ENCODE results near the gene SAMD1. TPM values are rescaled to one million over a fixed set of nuclear protein-coding genes. Genes with fewer than 3 reads are reported as not detected.

Gene SAMD1
- total RNA-seq, 3 donors from 2014 or later, result 90.0 to 130 (median 112) TPM

GRCh38 chr19:14066134-14066533 is 24.4 kb downstream of the SAMD1 start:
- ATAC-seq (no peak), DNase-seq (no peak)
- H3K4me3 Mint-ChIP-seq, result no peak overlapping the region
- H3K9me3 Mint-ChIP-seq, result no peaks in the 10 kb centered on the region
- no peaks in the 10 kb centered on the region for H3K4me1 Mint-ChIP-seq (ENCODE audit: low read depth)
- no peaks in the 10 kb centered on the region for H3K36me3 Mint-ChIP-seq (ENCODE audit: insufficient read depth)
- H3K27me3 Mint-ChIP-seq (ENCODE audit: low read depth), result peaks cover 4% of the 10 kb centered on the region

DNA sequence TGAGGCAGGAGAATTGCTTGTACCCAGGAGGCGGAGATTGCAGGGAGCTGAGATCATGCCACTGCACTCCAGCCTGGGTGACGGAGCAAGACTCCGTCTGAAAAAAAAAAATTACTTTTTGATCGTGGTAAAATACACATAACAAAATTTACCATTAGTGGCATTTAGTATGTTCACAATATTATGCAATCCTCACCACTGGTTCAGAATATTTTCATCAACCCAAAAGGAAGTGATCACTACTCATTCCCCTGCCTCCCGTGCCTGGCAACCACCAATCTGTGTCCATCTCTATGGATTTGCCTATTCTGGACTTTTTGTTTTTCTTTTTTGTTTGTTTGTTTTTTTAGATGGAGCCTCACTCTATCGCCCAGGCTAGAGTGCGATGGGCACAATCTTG is 27.4 kb downstream of the SAMD1 start:
- Mint-ChIP-seq H3K4me1 (ENCODE audit: low read depth) (peaks cover 10% of the 10 kb centered on the region), H3K9me3 (no peaks in the 10 kb centered on the region)
- ATAC-seq, result no peak

GRCh38 chr19:14062558-14062855 is 28.0 kb downstream of the SAMD1 start:
- Mint-ChIP-seq H3K9me3 (no peaks in the 10 kb centered on the region), H3K27me3 (ENCODE audit: low read depth) (peaks cover 28% of the 10 kb centered on the region), H3K4me1 (ENCODE audit: low read depth) (peaks cover 13% of the 10 kb centered on the region), H3K4me3 (no peak overlapping the region), H3K36me3 (ENCODE audit: insufficient read depth) (no peaks in the 10 kb centered on the region)
- DNase-seq, result no peak
- ATAC-seq, result no peak

More for the DNA sequence above, 27.4 kb downstream of the SAMD1 start:
- no peak overlapping the region for H3K4me3 Mint-ChIP-seq
- H3K36me3 Mint-ChIP-seq (ENCODE audit: insufficient read depth), result no peaks in the 10 kb centered on the region
- no peak for DNase-seq
- peaks cover 24% of the 10 kb centered on the region for H3K27me3 Mint-ChIP-seq (ENCODE audit: low read depth)

DNA sequence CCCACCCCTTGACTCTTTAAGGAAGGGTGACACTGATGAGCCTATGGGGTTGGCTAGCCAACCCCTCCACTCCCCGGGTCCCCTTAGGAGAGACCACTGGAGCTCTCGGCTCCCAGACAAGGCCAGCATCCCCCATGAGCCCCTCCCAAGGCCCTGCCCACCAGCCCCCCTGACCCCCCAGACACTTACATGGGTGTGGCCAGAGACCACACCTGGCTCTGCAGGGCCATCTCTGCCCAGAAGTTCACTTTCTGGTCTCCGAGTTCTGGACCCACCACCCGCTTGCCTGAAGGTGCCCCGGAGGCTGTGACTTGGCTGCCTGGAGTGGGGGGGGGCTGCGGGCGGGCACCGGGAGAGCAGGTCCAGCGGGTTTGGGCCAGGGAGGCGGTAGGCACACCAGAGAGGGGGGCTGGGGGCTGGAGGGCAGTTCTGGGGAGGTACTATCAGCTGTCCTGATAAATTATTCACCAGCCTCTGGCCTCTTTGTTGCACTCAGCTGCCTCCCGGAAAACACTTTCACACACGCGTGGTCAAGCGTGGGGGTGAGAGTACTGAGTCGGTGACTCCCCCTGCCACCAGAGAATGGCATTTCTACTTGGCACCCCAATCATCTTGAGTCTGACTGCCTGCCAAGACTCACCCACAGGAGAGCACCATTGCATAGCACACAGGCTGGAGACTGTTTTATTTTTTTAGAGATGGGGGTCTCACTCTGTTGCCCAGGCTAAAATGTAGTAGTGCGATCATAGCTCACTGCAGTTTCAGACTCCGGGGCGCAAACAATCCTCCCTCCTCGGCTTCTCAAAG is 28.6 kb downstream of the SAMD1 start, which contains the start of gene PALM3:
Gene PALM3, minus strand, starts transcription at position 326 of the 807 bp plus-strand sequence. Its CDS starts 96 bp downstream, at position 230.
- DNase-seq (no peak), ATAC-seq (no peak)
- Mint-ChIP-seq H3K9me3 (no peaks in the 10 kb centered on the region), H3K27me3 (ENCODE audit: low read depth) (peaks cover 28% of the 10 kb centered on the region), H3K4me3 (no peak within 1 kb of the TSS), H3K36me3 (ENCODE audit: insufficient read depth) (no peaks in the 10 kb centered on the region), H3K4me1 (ENCODE audit: low read depth) (peaks cover 13% of the 10 kb centered on the region)

DNA sequence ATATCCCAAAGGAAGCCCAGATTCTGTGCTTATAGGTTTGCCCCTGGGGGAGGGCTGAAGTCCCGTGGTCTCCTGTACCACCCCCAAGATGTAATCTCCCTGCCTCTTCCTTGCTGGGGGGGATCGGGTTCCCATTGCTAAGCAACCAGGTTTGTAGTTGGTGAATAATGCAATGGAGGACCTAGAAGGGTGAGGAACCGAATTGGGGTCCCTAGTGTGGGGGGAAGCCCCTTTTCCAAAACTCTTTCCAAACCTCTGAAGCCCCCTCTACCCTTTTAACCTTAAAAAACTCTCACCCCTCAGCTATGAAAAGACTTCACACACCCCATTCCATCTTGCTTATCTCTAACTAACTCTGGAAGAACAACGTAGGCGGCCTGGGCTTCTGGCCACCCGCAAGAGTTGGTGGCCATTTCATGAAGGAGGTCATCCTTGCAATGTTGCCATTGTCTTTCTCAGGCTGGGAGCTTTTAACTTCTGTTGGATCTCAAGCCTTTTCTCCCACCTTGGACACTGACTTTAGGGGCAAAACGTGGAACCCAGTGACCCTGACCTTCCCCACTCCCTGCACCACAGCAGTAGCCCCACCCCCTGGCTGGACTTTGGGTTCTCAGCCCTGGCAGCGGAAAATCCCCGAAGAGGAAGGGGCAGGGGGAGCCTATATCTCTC is 29.3 kb downstream of the SAMD1 start:
- H3K4me3 Mint-ChIP-seq, result no peak overlapping the region
- no peaks in the 10 kb centered on the region for H3K9me3 Mint-ChIP-seq
- DNase-seq (no peak), ATAC-seq (no peak)
- H3K36me3 Mint-ChIP-seq (ENCODE audit: insufficient read depth), result no peaks in the 10 kb centered on the region
- H3K27me3 Mint-ChIP-seq (ENCODE audit: low read depth), result peaks cover 28% of the 10 kb centered on the region
- peaks cover 13% of the 10 kb centered on the region for H3K4me1 Mint-ChIP-seq (ENCODE audit: low read depth)

DNA sequence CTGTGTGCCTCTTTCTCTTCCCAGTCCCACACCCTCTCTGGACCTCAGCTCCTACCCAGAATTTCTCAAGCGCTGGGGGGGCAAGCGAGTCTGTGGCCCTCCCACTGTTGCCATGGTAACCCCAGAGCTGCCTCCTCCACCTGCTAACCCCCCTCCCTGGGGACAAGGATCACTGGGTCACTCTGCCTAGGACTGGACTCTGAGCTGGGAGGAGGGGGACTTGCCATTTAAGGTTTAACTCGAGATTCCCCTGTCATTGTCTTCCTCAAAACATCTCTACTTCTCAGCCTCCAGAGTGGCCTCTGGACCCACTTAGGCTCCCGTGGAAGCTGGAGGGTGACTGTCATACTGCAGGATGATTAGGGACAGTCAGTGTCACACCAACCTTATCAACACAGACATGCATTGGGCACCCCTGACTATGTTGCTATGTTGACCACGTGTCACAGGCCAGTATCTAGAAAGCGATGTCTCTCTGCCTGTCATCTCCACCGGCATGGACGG is 30.8 kb downstream of the SAMD1 start:
- ATAC-seq, result no peak
- peaks cover 28% of the 10 kb centered on the region for H3K27me3 Mint-ChIP-seq (ENCODE audit: low read depth)
- peaks cover 13% of the 10 kb centered on the region for H3K4me1 Mint-ChIP-seq (ENCODE audit: low read depth)
- no peaks in the 10 kb centered on the region for H3K36me3 Mint-ChIP-seq (ENCODE audit: insufficient read depth)
- H3K9me3 Mint-ChIP-seq, result no peaks in the 10 kb centered on the region
- DNase-seq, result no peak
- H3K4me3 Mint-ChIP-seq, result no peak overlapping the region

GRCh38 chr19:14059093-14059480 is 31.5 kb downstream of the SAMD1 start:
- DNase-seq, result peak; percentile 45
- Mint-ChIP-seq H3K4me1 (ENCODE audit: low read depth) (peaks cover 13% of the 10 kb centered on the region), H3K27me3 (ENCODE audit: low read depth) (peaks cover 28% of the 10 kb centered on the region), H3K9me3 (no peaks in the 10 kb centered on the region), H3K36me3 (ENCODE audit: insufficient read depth) (no peaks in the 10 kb centered on the region), H3K4me3 (no peak overlapping the region)
- ATAC-seq, result peak in 1 of 2 donors; percentile 33

DNA sequence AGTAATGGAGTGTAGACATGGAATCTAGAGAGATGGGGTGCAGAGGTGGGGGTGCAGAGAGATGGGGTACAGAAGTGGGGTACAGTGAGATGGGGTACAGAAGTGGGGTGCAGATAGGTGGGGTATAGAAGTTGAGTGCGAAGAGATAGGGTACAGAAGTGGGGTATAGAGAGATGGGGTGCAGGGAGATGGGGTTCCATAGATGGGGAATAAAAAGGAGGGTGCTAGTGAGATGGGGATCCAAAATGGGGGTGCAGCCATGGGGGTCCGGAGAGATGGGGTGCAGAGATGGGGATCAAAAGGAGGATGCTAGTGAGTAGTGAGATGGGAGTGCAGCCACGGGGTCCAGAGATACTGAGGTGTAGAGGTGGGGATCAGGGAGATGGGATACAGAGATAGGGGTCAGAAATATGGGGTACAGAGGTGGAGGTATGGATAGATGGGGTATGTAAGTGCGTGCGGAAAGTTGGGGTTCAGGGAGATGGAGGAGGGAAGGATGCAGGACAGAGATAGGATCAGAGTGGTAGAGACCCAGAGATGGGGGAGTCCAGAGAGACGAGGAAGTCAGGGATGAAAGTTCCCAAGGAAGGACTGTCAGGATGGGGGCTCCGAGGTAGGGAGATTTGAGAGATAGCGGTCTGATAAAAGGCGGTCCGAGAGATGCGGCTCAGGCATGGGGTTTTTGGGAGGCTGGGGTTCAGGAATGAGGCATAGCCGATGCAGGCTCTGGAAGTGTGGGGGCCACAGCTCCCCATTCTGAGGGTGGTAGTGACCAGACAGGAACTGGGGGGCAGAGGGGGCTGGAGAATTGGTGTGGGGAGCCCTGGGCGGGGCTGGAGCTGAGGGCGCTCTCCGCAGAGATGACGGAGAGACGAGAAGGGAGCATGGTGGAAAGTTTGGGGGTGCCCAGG is 32.1 kb downstream of the SAMD1 start:
- peak in 1 of 2 donors; percentile 67 for ATAC-seq
- H3K27me3 Mint-ChIP-seq (ENCODE audit: low read depth), result peaks cover 28% of the 10 kb centered on the region
- H3K36me3 Mint-ChIP-seq (ENCODE audit: insufficient read depth), result no peaks in the 10 kb centered on the region
- H3K4me1 Mint-ChIP-seq (ENCODE audit: low read depth), result peaks cover 13% of the 10 kb centered on the region
- no peak for DNase-seq
- peak overlapping the region; percentile 71 for H3K4me3 Mint-ChIP-seq
- no peaks in the 10 kb centered on the region for H3K9me3 Mint-ChIP-seq

DNA sequence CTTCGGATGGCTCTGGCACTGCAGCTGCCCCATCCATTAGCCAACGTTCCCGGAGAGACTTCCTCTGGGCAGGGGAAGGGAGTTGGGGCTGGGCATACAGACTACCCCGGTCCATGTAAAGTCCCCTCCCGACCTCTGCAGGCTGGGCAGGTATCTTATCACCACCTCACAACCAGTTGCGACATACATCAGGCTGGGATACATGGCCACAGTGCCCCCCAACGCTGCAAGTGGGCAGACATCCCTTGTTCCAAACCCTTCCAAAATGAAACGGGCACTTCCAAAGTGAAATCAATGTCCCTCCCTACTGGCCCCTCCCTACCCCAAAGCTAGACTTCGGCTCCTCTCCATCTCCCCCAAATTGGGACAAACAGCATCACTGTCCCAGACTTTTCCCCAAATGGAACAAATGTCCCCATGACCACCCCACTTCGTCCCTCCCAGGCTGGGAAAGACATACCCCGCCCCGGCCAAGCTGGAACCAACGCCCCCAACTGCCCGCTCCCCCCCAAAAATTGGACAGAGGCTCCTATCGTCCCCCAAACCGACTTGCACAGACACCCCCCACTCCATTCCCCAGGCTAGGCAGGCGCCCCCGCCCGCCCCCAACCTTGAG is 33.7 kb downstream of the SAMD1 start:
- peak overlapping the region; percentile 33 for H3K4me3 Mint-ChIP-seq
- peaks cover 13% of the 10 kb centered on the region for H3K4me1 Mint-ChIP-seq (ENCODE audit: low read depth)
- peaks cover 28% of the 10 kb centered on the region for H3K27me3 Mint-ChIP-seq (ENCODE audit: low read depth)
- H3K9me3 Mint-ChIP-seq, result no peaks in the 10 kb centered on the region
- ATAC-seq, result no peak
- peaks cover 7% of the 10 kb centered on the region for H3K36me3 Mint-ChIP-seq (ENCODE audit: insufficient read depth)
- DNase-seq, result no peak

DNA sequence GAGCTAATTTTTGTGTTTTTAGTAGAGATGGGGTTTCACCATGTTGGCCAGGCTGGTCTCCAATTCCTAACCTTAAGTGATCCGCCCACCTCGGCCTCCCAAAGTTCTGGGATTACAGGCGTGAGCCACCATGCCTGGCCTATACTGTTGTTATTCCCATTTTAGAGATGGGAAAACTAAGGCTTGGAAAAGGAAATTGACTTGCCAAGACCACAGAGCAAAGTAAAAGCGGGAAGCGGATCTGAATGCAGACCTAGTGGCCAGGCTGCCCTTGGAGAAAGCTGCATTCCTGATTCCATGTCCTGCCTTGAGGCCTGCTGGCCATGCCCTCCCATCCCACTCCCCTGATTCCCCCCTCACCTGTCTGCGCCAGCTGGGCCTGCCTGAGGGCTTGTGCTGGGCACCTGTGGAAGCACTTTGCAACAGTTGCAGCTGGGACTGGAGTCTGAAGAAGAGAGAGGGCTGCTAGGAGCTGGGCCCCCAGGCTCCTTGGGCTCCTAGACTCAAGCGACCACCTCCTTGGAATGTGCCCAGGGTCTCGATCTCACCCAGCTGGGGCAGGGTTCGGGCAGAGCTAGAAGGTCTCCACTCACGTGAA is 34.4 kb downstream of the SAMD1 start:
- peaks cover 24% of the 10 kb centered on the region for H3K27me3 Mint-ChIP-seq (ENCODE audit: low read depth)
- H3K36me3 Mint-ChIP-seq (ENCODE audit: insufficient read depth), result peaks cover 11% of the 10 kb centered on the region
- H3K4me1 Mint-ChIP-seq (ENCODE audit: low read depth), result peaks cover 13% of the 10 kb centered on the region
- no peak overlapping the region for H3K4me3 Mint-ChIP-seq
- no peaks in the 10 kb centered on the region for H3K9me3 Mint-ChIP-seq
- no peak for ATAC-seq
- no peak for DNase-seq

DNA sequence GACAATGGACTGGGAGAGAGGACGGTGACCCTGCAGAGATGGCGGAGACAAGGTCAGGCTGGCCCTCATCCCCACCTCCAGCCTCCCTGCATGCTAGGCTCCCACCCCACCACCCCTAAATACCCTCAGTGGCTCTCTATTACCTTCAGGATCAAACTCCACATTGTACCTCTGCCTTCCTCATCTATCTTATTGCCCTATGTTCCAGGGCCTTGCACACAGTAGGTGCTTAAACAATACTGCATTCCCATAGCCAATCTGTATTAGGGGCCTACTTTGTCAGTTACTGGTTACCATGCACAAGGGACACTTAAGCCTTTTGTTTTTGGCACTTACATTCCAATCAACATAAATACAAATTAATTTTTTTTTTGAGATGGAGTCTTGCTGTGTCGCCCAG is 35.2 kb downstream of the SAMD1 start:
- no peak for DNase-seq
- ATAC-seq, result no peak
- H3K4me3 Mint-ChIP-seq, result no peak overlapping the region
- peaks cover 22% of the 10 kb centered on the region for H3K27me3 Mint-ChIP-seq (ENCODE audit: low read depth)
- peaks cover 12% of the 10 kb centered on the region for H3K36me3 Mint-ChIP-seq (ENCODE audit: insufficient read depth)
- no peaks in the 10 kb centered on the region for H3K9me3 Mint-ChIP-seq
- H3K4me1 Mint-ChIP-seq (ENCODE audit: low read depth), result peaks cover 13% of the 10 kb centered on the region

- Mint-ChIP-seq H3K36me3 (ENCODE audit: insufficient read depth) (peaks cover 14% of the 10 kb centered on the region), H3K9me3 (no peaks in the 10 kb centered on the region), H3K4me1 (ENCODE audit: low read depth) (peaks cover 13% of the 10 kb centered on the region), H3K27me3 (ENCODE audit: low read depth) (peaks cover 16% of the 10 kb centered on the region), H3K4me3 (no peak overlapping the region)
- no peak for ATAC-seq
- no peak for DNase-seq
Observed at GRCh38 chr19:14054721-14055120, 35.8 kb downstream of the SAMD1 start.

DNA sequence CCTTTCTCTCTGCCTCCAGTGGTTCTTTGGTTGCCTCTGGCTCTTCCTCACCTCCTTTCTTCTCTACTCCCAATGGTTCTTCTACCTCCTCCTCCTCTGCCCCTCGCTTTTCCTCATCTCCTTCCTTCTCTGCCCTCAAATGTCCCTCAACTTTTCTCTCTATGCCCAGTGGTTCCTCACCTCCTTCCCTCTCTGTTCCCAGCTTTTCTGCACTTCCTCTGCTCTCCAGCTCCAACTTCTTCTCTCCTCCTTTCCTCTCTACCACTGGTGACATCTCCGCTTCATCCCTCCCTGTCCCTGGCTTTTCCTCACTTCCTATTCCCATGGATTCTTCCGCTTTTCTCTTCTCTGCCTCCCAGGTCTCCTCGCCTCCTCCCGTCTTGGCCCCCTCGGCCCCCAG is 36.5 kb downstream of the SAMD1 start:
- peaks cover 14% of the 10 kb centered on the region for H3K27me3 Mint-ChIP-seq (ENCODE audit: low read depth)
- DNase-seq, result no peak
- H3K36me3 Mint-ChIP-seq (ENCODE audit: insufficient read depth), result peaks cover 14% of the 10 kb centered on the region
- no peak for ATAC-seq
- no peak overlapping the region for H3K4me3 Mint-ChIP-seq
- H3K4me1 Mint-ChIP-seq (ENCODE audit: low read depth), result peaks cover 11% of the 10 kb centered on the region
- no peaks in the 10 kb centered on the region for H3K9me3 Mint-ChIP-seq

All from activated T-cell treated with anti-CD3 and anti-CD28 coated beads, Interleukin-2, amount 50 U/mL, for 4 hours (primary cell).